ENCODE measurements around the gene SUN1.
"Not testable (repeated sequence)": the region's sequence is repeated elsewhere in the genome, so short reads cannot be mapped to it uniquely, and the experiment has no call there.

The SUN1 gene

GRCh38 chr7:857661-858060, 25.4 kb downstream of the SUN1 start:
- no peak for DNase-seq

DNA sequence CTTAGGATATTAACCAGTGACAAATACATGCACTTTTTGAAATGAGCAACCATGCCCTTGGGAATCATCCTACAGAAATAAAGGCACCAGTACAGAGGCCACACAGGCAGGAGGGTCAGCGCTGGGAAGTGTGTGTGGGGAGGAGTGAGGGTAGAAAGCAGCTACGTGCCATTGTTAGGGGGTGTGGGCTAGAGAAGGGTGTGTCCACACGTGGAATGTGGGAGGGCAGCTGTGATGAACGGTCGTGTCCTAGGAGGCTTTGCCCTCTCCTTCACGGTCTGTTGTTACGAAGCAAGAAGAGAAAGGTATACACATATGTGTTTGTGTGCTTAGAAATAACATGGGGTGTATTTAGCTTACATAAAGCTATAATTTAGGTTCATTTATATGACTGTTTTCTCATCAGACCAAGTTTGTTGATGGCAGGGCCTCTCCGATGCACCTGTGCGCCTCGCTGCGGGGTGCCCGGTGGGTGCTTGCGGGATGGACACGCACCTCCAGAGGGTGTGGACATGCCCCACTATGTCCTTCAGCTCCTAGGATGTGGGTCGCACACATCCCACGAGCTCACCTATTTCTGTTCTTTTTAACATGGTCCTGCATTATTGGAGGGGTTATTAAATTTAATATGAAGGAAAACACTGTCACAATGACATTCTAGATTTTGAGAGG, 27.2 kb downstream of the SUN1 start:
- no peak for DNase-seq

GRCh38 chr7:860149-860548, 27.9 kb downstream of the SUN1 start:
- no peak for DNase-seq

DNA sequence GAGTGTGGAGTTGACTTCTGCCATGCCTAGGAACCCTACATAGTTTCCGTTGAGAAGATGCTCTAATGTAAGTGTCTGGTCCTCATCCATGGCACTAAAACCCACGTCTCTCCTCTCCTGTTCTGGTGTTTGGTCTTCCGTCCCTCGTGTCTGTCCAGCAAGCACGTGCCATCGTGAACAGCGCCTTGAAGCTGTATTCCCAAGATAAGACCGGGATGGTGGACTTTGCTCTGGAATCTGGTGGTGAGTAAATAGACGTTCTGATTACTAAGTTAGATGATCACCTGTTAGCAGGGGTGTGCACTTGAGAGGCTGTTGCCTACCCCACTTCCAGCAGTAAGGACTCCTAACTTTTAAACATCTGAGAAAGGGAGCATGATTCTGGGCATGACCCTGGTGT, 28.9 kb downstream of the SUN1 start:
- DNase-seq: no peak

DNA sequence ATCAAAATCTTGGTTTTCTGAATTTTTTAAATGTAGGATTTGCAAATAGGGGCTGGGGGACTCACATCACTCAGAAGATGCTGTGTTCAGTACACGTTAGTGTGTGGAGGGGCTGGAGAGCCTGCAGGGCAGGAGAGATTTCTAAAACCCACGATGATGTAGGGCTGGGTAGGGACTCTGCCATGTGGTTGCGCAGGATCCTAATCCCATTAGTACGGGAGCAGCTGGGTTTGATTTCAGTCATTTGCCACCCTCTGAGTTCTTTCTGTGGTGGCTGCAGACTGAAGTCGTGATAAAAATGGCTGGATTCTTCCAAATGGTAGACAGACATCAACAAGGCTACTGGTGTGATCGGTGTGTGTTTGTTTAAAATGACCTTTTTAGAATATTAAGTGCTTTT, 29.9 kb downstream of the SUN1 start:
- no peak for DNase-seq

DNA sequence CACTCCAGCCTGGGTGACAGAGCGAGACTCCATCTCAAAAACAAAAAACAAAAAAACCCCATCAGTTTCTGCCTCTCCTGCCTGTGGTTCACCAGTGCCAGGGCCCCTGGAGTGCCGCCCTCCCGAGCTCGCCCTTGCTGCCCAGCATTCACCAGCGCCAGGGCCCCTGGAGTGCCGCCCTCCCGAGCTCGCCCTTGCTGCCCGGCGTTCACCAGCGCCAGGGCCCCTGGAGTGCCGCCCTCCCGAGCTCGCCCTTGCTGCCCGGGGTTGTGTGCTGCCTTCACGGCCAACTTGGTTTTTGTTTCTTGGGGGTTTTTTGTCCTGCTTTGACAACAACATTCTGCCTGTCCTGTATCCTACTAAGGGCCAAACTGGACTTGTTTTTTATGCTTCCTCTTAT, 30.8 kb downstream of the SUN1 start:
- DNase-seq: no peak

DNA sequence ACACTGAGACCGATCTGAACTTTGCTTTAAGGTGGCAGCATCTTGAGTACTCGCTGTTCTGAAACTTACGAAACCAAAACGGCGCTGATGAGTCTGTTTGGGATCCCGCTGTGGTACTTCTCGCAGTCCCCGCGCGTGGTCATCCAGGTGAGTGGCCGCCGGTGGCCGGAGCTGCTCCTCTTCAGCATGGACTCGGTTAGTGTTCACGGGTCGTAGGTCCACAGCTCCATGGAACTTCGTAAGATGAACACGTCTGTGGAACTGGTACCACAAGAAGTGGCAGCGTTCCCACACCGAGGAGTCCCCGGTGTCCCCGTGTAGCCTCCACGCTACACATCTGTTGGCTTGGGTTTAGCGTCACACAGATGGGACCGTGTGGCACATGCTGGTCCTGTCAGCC, 33.6 kb downstream of the SUN1 start:
- DNase-seq: no peak

GRCh38 chr7:867001-867405, 34.7 kb downstream of the SUN1 start:
- no peak for DNase-seq

DNA sequence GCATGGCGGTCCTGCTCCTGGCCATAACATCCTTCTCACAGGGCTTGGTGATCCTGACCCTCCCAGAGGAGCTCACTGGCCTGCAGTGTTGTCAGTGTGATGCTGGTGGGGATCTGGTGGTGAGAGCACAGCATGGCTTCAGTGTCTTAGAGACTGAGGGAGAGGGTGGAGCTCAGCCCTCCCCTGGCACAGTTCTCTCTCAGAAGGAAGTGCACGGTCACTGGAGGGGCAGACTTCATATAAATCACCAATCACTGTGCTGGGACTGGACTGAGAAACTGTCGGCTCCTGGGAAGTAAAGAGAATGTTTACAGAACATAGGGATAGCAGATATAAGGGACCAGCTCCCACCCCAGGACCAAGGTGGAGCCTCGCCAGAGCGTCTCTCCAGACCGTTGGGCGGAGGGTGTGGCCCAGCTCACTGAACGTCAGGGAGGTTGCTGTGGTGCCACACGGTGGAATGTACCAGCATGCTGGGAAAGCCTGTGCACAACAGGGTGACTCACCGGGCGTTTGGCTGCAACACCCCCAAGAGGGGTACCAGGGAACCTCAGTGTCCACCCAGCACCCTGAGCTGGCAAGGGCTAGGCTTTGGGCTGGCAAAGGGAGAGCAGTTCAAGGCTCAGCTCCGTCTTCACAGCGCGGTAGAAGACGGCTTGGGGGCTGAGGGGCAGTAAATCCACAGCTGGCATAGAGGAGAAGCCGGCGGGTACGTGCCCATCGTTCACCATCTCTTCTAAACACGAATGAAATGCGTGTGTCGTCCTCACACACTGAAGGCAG, 35.3 kb downstream of the SUN1 start:
- no peak for DNase-seq

DNA sequence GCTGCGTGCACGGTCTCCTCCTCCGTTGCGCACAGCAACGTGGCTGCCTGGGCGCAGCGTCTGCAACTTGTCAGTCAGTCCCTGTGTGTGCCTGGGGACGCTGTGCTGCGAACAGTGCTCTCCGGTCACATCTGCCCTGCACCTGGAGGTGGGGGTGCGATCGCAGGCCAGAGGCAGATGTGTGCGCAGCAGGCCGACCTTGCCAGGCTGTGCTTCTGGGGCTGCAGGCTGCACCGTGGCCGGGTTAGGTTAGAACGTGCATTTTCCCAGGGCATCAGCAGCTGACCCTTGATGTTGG, 35.9 kb downstream of the SUN1 start:
- no peak for DNase-seq

GRCh38 chr7:869348-869747, 37.1 kb downstream of the SUN1 start:
- no peak for DNase-seq

DNA sequence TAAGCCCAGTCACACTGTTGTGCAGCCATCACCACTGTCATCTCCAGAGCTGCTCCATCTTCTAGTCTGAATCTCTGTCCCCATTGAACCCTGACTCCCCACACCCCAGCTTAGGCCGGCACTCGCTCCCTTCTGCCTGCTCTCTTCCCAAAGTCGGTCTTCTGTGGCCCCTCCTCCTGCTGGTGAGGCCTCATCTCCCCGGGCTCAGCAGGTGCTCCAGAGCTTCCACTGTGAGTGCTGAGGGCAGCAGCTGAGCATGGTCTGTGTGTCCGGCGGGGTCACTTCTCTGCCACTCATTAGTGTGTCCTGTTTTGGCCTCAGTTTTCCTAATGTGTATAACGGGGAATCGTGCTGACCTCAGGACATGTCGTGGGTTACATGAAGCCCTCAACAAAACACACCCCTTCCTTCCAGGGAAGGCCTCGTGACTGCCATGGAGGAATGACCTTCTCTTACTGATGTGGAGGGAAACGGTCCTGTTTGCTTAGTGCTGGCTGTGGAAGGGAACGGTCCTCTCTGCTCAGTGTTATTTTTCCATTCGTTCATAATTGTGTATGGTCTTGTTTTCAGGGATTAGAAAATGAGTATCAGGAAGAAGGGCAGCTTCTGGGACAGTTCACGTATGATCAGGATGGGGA, 39.7 kb downstream of the SUN1 start:
- DNase-seq: no peak

- DNase-seq: not testable (repeated sequence)
Measured at GRCh38 chr7:872685-873084, 40.4 kb downstream of the SUN1 start.

DNA sequence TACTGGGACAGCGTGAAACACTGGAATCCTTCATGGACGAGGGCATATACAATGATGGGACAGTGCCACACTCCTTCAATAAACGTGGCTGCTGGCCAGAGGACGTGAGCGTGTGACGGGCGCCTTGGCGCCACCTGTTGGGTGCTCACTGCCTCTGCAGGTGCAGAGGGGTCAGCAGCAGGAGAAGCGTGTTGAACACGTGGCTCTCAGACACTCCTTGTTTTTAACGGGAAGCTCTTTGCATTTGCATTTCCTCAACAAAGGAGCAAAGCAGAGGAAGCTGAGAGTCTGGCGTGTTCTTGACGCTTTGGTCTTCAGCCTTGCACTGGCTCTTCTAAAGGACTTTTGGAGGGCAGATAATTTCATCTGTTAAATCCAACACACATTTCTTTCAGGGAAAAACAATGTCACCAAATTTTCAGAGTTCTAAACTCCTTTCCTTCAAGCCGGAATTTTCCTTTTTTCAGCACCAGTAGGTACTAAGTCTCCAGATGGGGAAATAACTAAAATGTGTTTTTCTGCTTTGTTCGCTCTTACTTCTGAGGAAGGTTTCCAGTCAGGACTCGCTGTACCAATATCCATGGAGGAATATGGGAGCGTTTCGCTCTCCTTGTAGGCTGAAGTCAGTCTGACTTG, 41.2 kb downstream of the SUN1 start:
- peak; percentile 95 for DNase-seq

- no peak for DNase-seq
Measured at GRCh38 chr7:874031-874749, 41.9 kb downstream of the SUN1 start.

- DNase-seq: peak; percentile 87
Measured at GRCh38 chr7:875051-875450, 42.8 kb downstream of the SUN1 start.

GRCh38 chr7:875476-876076, 43.3 kb downstream of the SUN1 start:
- peak; percentile 67 for DNase-seq

DNA sequence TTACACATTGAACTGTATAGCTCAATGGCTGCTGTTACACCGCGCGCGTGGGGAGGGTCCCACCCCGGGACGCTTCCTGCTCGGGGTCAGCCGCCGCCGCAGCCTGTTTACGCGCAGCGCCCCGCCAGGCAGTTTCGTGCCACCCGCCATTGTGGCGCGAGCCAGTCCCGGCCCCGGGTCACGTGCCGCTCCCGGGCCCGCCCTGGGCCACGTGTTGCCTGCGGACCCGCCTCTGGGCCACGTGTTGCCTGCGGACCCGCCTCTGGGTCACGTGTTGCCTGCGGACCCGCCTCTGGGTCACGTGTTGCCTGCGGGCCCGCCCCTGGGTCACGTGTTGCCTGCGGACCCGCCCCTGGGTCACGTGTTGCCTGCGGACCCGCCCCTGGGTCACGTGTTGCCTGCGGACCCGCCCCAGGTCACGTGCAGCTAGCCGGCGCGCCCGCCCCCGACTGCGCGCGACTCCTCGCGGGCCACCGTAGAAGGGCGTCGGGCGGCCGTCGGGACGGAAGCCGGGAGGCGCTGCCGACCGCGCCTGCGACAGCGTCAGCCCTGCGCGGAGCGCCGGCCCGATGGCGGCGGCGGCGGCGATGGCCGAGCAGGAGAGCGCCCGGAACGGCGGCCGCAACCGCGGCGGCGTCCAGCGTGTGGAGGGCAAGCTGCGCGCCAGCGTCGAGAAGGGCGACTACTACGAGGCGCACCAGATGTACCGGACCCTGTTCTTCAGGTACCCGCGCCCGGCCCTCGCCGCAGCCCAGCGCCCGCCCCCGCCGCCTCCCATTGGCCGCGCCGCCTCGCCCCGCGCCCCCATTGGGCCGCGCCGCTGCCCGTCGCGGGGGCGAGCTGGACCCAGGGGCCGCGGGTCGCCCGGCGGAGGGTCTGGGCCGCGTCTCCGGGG, 44.0 kb downstream of the SUN1 start, which contains the start of gene GET4:
Gene GET4 (plus strand): TSS at position 478 of the 895 bp plus-strand sequence. CDS start 92 bp downstream, at position 570.
- DNase-seq: peak; percentile 100

DNA sequence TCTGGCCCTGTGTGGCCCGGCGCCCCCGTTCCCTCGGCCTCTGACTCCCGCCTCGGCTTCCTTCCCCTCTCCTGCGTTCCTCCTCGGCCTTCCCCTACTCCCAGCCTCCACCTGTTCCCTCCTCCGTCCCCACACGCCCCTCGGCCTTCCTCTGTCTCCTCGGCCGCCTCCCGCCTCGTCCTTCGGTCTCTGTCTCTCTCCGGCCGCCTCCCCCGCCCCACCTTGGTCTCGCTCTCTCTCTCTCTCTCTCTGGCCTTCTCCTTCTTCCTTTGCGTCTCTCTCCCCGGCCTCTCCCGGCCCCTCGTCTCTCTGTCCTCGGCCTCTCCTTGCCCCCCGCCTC, 44.7 kb downstream of the SUN1 start:
- DNase-seq: peak; percentile 80

GRCh38 chr7:877312-878232, 45.3 kb downstream of the SUN1 start:
- DNase-seq: peak; percentile 64

GRCh38 chr7:879093-879492, 46.8 kb downstream of the SUN1 start:
- no peak for DNase-seq
